ENCODE measurements around the gene CFAP161.
"Not testable (repeated sequence)": the region's sequence is repeated elsewhere in the genome, so short reads cannot be mapped to it uniquely, and the experiment has no call there.

The CFAP161 gene

GRCh38 chr15:81108427-81108826 lies 25.6 kb upstream of the CFAP161 start:
- DNase-seq = no peak

- no peak for DNase-seq
These were observed 23.1 kb upstream of the CFAP161 start for GRCh38 chr15:81111018-81111417.

- DNase-seq = no peak
These were observed 22.3 kb upstream of the CFAP161 start for GRCh38 chr15:81111510-81112470.

DNA sequence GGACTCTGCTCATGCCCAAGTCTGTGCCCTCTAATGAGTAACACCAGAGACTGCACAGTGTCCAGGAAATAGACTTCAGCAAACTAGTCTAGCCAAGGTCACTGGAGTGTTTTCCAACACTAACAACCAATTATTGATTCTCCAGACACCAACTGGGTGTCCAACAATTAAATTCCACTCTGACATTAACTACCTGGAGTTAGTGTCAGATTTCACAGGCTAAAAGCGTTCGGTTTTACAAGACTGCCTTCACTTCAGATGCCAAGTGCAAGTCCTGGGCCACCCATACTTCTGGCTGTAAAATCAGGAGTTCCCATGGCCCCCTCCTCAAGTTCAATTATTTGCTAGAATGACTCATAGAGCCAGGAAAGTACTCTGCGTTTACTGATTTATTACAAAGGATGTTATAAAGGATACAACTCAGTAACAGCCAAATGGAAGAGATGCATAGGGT lies 20.8 kb upstream of the CFAP161 start:
- DNase-seq = no peak

DNA sequence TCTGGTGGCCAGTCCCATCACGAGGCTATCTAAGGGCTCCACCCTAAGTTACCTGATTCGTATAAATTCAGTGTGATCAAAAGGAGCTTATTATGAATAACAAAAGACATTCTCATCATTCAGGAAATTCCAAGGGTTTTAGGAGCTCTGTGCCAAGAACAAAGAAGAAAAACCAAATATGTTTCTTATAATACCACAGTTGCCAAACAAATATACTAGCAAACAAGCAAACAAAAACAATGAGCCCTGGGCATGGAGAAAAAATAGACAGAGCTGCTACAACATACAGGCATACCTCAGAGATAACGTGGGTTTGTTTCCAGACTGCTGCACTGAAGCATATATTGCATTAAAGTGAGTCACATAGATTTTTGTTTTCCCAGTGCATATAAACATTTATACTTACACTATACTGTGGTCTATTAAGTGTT lies 20.2 kb upstream of the CFAP161 start:
- DNase-seq = no peak

DNA sequence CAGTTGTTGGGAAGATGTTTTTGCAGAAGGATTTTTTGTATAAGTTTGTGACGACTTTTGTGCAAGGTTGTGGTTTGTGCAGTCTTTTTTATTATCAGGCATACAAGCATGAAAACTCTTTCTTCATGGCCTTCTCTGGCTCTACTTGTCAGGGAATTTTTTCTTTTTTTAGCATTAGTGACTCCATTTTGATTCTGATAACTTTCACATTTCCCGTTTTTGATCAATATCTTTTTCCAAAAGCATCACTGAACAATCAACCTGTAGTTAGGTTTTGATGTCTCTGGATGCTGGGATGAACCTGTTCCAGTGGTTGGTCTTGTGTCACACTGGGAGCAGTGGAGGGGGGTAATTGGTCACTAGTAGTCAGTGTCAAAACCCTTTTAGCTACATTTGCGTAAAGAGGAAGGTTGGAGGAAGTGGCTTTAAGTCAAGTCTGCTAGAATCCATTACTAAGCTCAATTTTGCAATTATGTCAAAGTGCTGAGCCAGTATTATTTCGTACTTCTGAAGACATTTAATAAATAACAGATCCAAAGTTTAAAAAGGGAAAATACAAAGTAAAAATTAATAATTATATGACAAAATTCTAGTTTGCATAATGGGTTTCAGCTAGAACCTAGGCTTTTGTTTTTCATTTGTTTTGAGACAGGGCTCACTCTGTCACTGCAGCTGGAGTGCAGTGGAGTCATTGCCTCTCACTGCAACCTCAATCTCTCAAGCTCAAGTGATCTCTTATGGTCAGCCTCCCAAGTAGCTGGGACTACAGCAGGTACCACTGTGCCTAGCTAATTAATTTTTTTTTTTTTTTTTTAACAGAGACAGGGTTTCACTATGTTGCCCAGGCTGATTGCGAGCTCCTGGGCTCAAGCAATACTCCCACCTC lies 18.8 kb upstream of the CFAP161 start:
- no peak for DNase-seq

DNA sequence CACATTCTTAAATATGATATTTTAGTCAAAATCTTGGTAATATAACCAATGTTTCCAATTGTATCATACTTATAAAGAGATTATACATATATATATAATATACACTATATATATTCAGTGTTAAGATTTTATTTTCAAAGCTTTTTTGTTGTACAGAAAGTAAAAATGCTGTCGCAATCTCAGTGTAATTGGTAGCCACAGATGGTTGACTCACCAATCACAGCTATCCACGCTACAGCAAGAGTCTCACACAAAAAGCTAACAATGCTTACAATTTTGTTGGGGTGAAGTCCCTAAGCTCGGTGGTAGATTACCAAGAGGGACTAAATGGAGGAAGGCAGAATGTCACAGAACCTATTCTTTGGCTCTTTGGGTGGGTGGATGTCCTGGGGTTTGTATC lies 16.9 kb upstream of the CFAP161 start:
- no peak for DNase-seq

GRCh38 chr15:81117581-81117980 lies 16.5 kb upstream of the CFAP161 start:
- DNase-seq = no peak

- no peak for DNase-seq
These were observed 15.7 kb upstream of the CFAP161 start for GRCh38 chr15:81118361-81118760.

GRCh38 chr15:81120069-81120468 lies 14.0 kb upstream of the CFAP161 start:
- no peak for DNase-seq

DNA sequence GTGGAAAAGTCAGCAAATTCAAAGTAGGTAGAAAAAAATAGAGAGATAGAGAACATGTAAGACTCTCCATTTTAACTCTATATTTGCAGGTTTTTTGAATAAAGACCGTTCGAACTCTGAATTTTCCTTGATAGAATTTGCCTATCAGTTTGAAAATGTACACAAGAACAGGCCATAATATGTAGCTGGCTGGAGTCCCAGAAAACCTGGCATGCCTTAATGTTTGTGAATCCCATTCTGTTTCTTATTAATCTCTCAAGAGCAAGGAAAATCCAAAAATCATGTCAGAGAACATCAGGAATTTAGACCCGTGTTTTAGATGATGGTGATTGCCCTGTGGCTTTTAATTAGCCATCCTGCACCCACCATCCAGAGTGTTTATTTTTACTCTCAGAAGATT lies 7.2 kb upstream of the CFAP161 start:
- DNase-seq = no peak

GRCh38 chr15:81141478-81141877 lies 7.4 kb downstream of the CFAP161 start:
- DNase-seq = not testable (repeated sequence)

DNA sequence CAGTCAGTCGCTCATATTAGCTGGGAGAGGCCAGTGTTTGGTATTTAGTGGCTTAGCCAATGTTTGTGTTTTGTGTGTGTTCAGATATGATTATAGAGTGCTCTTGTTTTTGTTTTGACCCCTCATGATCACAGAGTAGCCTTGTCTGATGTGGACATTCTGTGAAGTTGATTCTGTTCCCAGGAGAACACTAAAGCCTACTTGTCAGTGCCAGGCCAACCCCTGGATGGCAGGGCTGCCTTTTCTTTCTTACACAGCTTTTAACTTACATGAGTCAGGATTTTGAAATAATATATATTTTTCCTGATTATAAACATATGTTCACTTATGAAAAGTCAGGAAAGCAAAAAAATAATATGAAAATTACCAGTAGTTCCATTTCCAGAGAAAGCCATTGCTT lies 11.9 kb downstream of the CFAP161 start:
- no peak for DNase-seq

DNA sequence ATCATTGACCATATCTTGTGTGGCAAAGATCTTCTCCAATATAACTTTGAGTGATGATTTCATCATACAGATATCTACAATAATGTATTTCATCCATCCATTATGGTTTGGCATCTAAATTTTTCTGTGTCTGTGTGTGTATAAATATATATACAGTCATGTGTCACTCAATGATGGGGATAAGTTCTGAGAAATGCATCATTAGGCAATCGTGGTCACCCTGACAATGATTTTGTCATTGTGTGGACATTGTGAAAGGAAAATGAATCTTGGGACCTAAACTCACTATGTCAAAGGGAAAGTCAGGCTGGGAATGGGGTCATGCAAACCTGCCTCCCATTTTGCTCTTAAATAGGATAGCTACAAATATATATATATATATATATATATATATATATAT lies 12.4 kb downstream of the CFAP161 start:
- no peak for DNase-seq

GRCh38 chr15:81151389-81151788 lies 17.3 kb downstream of the CFAP161 start:
- no peak for DNase-seq

- no peak for DNase-seq
These were observed 18.3 kb downstream of the CFAP161 start for GRCh38 chr15:81152339-81152738.

- DNase-seq = no peak
These were observed 18.7 kb downstream of the CFAP161 start for GRCh38 chr15:81152799-81153198.

DNA sequence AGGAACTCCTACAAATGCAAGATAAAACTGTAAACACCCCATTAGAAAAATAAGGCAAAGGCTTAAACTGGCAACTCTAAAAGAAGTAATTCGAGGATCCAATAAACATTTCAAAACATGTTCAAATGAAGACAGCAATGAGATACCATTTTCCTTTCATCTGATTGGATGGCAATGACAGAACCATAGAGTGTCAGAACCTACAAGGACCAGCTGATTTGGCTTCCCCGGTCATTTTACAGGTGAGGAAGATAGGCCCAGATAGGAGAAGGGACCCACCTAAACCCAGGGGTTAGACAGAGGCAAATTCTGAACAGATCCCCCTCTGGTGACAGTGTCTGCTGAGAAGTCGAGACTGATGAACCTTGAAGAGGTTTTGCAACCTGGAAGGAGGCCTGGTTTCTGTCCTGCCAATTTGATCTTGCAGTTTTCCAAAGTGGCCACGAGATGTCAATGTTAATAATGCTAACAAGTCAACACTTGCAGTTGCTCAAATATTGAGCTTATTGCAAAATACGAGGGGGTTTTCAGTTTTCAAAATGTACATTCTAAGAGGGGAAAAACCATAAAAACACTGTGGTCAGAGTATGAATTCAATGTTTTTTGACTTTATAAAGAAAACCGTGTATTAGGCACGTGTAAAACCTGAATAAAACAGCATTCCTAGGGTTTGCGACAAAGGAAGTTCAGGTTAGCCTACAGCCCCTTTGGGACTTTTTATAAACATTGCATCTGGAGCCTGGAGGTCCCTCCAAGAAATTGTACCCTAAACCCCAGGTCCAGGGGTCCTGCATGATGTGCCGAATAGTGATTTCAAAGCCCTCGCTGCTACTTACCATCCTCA lies 21.5 kb downstream of the CFAP161 start:
- no peak for DNase-seq

DNA sequence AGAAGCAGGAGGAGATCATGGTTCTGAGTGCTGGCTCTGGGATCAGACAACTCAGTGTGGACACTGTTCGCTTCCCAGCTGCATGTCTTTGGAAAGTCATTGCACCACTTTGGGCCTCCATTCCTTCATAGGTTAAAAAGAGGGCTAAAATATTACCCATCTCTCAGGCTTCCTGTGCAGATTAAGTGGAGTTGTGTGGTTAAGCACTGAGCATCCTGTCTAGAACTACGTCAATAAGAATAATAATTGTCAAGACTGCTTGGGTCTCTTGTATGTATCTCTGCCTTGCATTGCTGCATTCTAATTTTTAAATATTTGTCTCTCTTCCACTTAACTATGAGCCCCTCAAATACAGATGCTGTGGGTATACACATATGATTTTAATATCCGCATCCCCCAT lies 22.3 kb downstream of the CFAP161 start:
- DNase-seq = no peak

- no peak for DNase-seq
These were observed 23.3 kb downstream of the CFAP161 start for GRCh38 chr15:81157195-81157938.

GRCh38 chr15:81157939-81158223 lies 23.8 kb downstream of the CFAP161 start:
- DNase-seq = no peak

DNA sequence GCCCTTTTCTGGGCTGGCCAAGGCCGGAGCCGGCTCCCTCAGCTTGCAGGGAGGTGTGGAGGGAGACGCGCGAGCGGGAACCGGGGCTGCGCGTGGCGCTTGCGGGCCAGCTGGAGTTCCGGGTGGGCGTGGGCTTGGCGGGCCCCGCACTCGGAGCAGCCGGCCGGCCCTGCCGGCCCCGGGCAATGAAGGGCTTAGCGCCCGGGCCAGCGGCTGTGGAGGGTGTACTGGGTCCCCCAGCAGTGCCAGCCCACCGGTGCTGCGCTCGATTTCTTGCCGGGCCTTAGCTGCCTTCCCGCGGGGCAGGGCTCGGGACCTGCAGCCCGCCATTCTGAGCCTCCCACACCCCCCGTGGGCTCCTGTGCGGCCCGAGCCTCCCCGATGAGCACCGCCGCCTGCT lies 24.5 kb downstream of the CFAP161 start:
- not testable (repeated sequence) for DNase-seq
